Activated CD4-positive, alpha-beta T cell treated with anti-CD3 and anti-CD28 coated beads for 36 hours (primary cell): ENCODE data around the gene LDHAL6B. TPM values are rescaled to one million over a fixed set of nuclear protein-coding genes. Genes with fewer than 3 reads are reported as not detected.

Source experiments
- ATAC-seq: fragments of 200-7000 bp; cut with Tn5 transposase; one replicate; pipeline ENCODE4 v1.10.0; 2021; ENCODE audit warnings: mild to moderate bottlenecking, moderate library complexity
- CTCF ChIA-PET: fragments of 350-600 bp; sonication (Branson Sonifier 250); formaldehyde crosslinking; loops from one replicate; lab custom pipeline; 2021; ENCODE audit warnings: antibody characterized with exemption; lab: Charles Lee
- POLR2A ChIA-PET: fragments of 350-600 bp; sonication (Branson Sonifier 250); formaldehyde crosslinking; loops from one replicate; lab custom pipeline; 2021; ENCODE audit warnings: antibody characterized with exemption, inconsistent platforms; lab: Charles Lee
- DNase-seq: peaks from one replicate; pipeline ENCODE4 v3.0.0-alpha.2; 2020
- H3K27ac Mint-ChIP-seq: one replicate; pipeline ENCODE4 v1.8.0; 2021; ENCODE audit warnings: mixed read lengths
- H3K27me3 Mint-ChIP-seq: one replicate; pipeline ENCODE4 v1.8.0; 2021; ENCODE audit warnings: mixed read lengths
- H3K36me3 Mint-ChIP-seq: one replicate; pipeline ENCODE4 v1.8.0; 2021; ENCODE audit warnings: low read depth, mixed read lengths
- H3K4me1 Mint-ChIP-seq: one replicate; pipeline ENCODE4 v1.8.0; 2021; ENCODE audit warnings: mixed read lengths
- H3K4me3 Mint-ChIP-seq: one replicate; pipeline ENCODE4 v1.8.0; 2021; ENCODE audit warnings: mild to moderate bottlenecking, moderate library complexity, mixed read lengths
- H3K9me3 Mint-ChIP-seq: one replicate; pipeline ENCODE4 v1.8.0; 2021; ENCODE audit warnings: low read depth, mixed read lengths
- intact Hi-C, 2 experiments: fragments of 100-400 bp; cut with DNase I in 1 of 2; cut with micrococcal nuclease in 1 of 2; formaldehyde crosslinking; loops; one replicate each; pipeline versions ENCODE4 v1.14.2 to v1.15.1; 2022 to 2024; cut with DNase I, micrococcal nuclease
- total RNA-seq, 2 experiments: library from RNA; stranded (reverse); gene quantifications; one replicate each; pipeline ENCODE4 v1.2.3, GENCODE V29; 2021

The LDHAL6B gene
- total RNA-seq, 2 experiments from 2014 or later: not detected

GRCh38 chr15:59221511-59222505 lies 15.2 kb downstream of the LDHAL6B start:
- Mint-ChIP-seq H3K27ac (no peak overlapping the region), H3K4me3 (no peak overlapping the region), H3K4me1 (no peaks in the 10 kb centered on the region), H3K27me3 (peaks cover 2% of the 10 kb centered on the region), H3K9me3 (no peaks in the 10 kb centered on the region), H3K36me3 (no peaks in the 10 kb centered on the region)
- ChIA-PET CTCF (interaction anchor here (0.6 kb wide), 1 partner anchor 68 kb away, joined by 3 read pairs; no protein-coding TSS in a partner anchor), POLR2A (no interaction called here)
- ATAC-seq: no peak
- no peak for DNase-seq
- intact Hi-C loops: no loop called here

- Mint-ChIP-seq H3K4me1 (peaks cover 2% of the 10 kb centered on the region), H3K9me3 (no peaks in the 10 kb centered on the region), H3K27me3 (peaks cover 4% of the 10 kb centered on the region), H3K27ac (no peak overlapping the region), H3K4me3 (no peak overlapping the region), H3K36me3 (no peaks in the 10 kb centered on the region)
- DNase-seq (no peak), ATAC-seq (no peak)
- ChIA-PET CTCF (no interaction called here), POLR2A (no interaction called here)
- intact Hi-C loops: no loop called here
Measured at GRCh38 chr15:59222906-59223550, 16.4 kb downstream of the LDHAL6B start.

GRCh38 chr15:59223736-59224135 lies 17.1 kb downstream of the LDHAL6B start:
- intact Hi-C loops: no loop called here
- ATAC-seq (no peak), DNase-seq (no peak)
- H3K9me3 Mint-ChIP-seq: no peaks in the 10 kb centered on the region
- H3K27me3 Mint-ChIP-seq: peaks cover 4% of the 10 kb centered on the region
- no peak overlapping the region for H3K27ac Mint-ChIP-seq
- CTCF ChIA-PET: interaction anchor here (0.7 to 1.2 kb wide), 3 partner anchors 9 to 16 kb away, joined by 3 to 4 read pairs (median 3); no protein-coding TSS in a partner anchor
- H3K4me1 Mint-ChIP-seq: peaks cover 2% of the 10 kb centered on the region
- POLR2A ChIA-PET: no interaction called here
- no peak overlapping the region for H3K4me3 Mint-ChIP-seq
- no peaks in the 10 kb centered on the region for H3K36me3 Mint-ChIP-seq

GRCh38 chr15:59224474-59224873 lies 17.8 kb downstream of the LDHAL6B start:
- Mint-ChIP-seq H3K36me3 (no peaks in the 10 kb centered on the region), H3K4me3 (no peak overlapping the region), H3K4me1 (peaks cover 2% of the 10 kb centered on the region), H3K27me3 (peaks cover 4% of the 10 kb centered on the region), H3K27ac (no peak overlapping the region), H3K9me3 (no peaks in the 10 kb centered on the region)
- no peak for DNase-seq
- CTCF ChIA-PET: interaction anchor here (0.6 to 1.2 kb wide), 4 partner anchors 10 to 255 kb away, joined by 3 to 4 read pairs (median 3); no protein-coding TSS in a partner anchor
- ATAC-seq: no peak
- POLR2A ChIA-PET: no interaction called here
- intact Hi-C loops: no loop called here

GRCh38 chr15:59227021-59227420 lies 20.4 kb downstream of the LDHAL6B start:
- CTCF ChIA-PET: interaction anchor here (0.7 to 0.9 kb wide), 2 partner anchors 18 to 654 kb away, joined by 3 read pairs; no protein-coding TSS in a partner anchor
- H3K4me1 Mint-ChIP-seq: peaks cover 2% of the 10 kb centered on the region
- H3K36me3 Mint-ChIP-seq: no peaks in the 10 kb centered on the region
- H3K4me3 Mint-ChIP-seq: no peak overlapping the region
- peaks cover 4% of the 10 kb centered on the region for H3K27me3 Mint-ChIP-seq
- intact Hi-C loops: no loop called here
- ATAC-seq (no peak), DNase-seq (no peak)
- POLR2A ChIA-PET: interaction anchor here (0.5 kb wide), 1 partner anchor 98 kb away, joined by 3 read pairs; no protein-coding TSS in a partner anchor
- no peaks in the 10 kb centered on the region for H3K9me3 Mint-ChIP-seq
- no peak overlapping the region for H3K27ac Mint-ChIP-seq

GRCh38 chr15:59229015-59229414 lies 22.4 kb downstream of the LDHAL6B start:
- DNase-seq: no peak
- CTCF ChIA-PET: interaction anchor here (1.1 to 1.4 kb wide), 2 partner anchors 41 to 300 kb away, joined by 3 to 4 read pairs; no protein-coding TSS in a partner anchor
- ATAC-seq: no peak
- POLR2A ChIA-PET: no interaction called here
- intact Hi-C loops: no loop called here
- H3K4me1 Mint-ChIP-seq: peaks cover 2% of the 10 kb centered on the region
- H3K36me3 Mint-ChIP-seq: no peaks in the 10 kb centered on the region
- H3K27ac Mint-ChIP-seq: no peak overlapping the region
- H3K9me3 Mint-ChIP-seq: no peaks in the 10 kb centered on the region
- H3K27me3 Mint-ChIP-seq: peaks cover 4% of the 10 kb centered on the region
- no peak overlapping the region for H3K4me3 Mint-ChIP-seq

GRCh38 chr15:59229453-59229852 lies 22.8 kb downstream of the LDHAL6B start:
- ATAC-seq (no peak), DNase-seq (no peak)
- no peak overlapping the region for H3K4me3 Mint-ChIP-seq
- H3K4me1 Mint-ChIP-seq: peaks cover 2% of the 10 kb centered on the region
- CTCF ChIA-PET: interaction anchor here (0.6 to 1.4 kb wide), 3 partner anchors 40 to 334 kb away, joined by 3 to 4 read pairs (median 3); no protein-coding TSS in a partner anchor
- H3K36me3 Mint-ChIP-seq: no peaks in the 10 kb centered on the region
- no peak overlapping the region for H3K27ac Mint-ChIP-seq
- no peaks in the 10 kb centered on the region for H3K9me3 Mint-ChIP-seq
- peaks cover 4% of the 10 kb centered on the region for H3K27me3 Mint-ChIP-seq
- intact Hi-C loops: no loop called here
- POLR2A ChIA-PET: no interaction called here

GRCh38 chr15:59230531-59231055 lies 23.9 kb downstream of the LDHAL6B start:
- no peak overlapping the region for H3K27ac Mint-ChIP-seq
- no peaks in the 10 kb centered on the region for H3K36me3 Mint-ChIP-seq
- no peaks in the 10 kb centered on the region for H3K9me3 Mint-ChIP-seq
- H3K4me1 Mint-ChIP-seq: peaks cover 2% of the 10 kb centered on the region
- no peak for ATAC-seq
- intact Hi-C loops: no loop called here
- POLR2A ChIA-PET: no interaction called here
- H3K27me3 Mint-ChIP-seq: peaks cover 4% of the 10 kb centered on the region
- no peak for DNase-seq
- CTCF ChIA-PET: interaction anchor here (0.7 kb wide), 1 partner anchor 84 kb away, joined by 3 read pairs; no protein-coding TSS in a partner anchor
- no peak overlapping the region for H3K4me3 Mint-ChIP-seq

GRCh38 chr15:59232476-59232875 lies 25.8 kb downstream of the LDHAL6B start:
- no peak for ATAC-seq
- no peaks in the 10 kb centered on the region for H3K9me3 Mint-ChIP-seq

GRCh38 chr15:59236394-59236793 lies 29.8 kb downstream of the LDHAL6B start:
- H3K9me3 Mint-ChIP-seq: no peaks in the 10 kb centered on the region
- CTCF ChIA-PET: no interaction called here
- H3K27ac Mint-ChIP-seq: no peak overlapping the region
- POLR2A ChIA-PET: no interaction called here
- no peaks in the 10 kb centered on the region for H3K4me1 Mint-ChIP-seq
- ATAC-seq: no peak
- H3K4me3 Mint-ChIP-seq: no peak overlapping the region
- no peak for DNase-seq
- intact Hi-C loops: no loop called here
- H3K36me3 Mint-ChIP-seq: no peaks in the 10 kb centered on the region
- no peaks in the 10 kb centered on the region for H3K27me3 Mint-ChIP-seq

More at GRCh38 chr15:59232476-59232875, 25.8 kb downstream of the LDHAL6B start:
- Mint-ChIP-seq H3K27ac (no peak overlapping the region), H3K4me3 (no peak overlapping the region), H3K4me1 (no peaks in the 10 kb centered on the region), H3K27me3 (no peaks in the 10 kb centered on the region), H3K36me3 (no peaks in the 10 kb centered on the region)
- ChIA-PET POLR2A (interaction anchor here (0.6 kb wide), 1 partner anchor 23 kb away, joined by 3 read pairs; no protein-coding TSS in a partner anchor), CTCF (no interaction called here)
- DNase-seq: no peak
- intact Hi-C loops: no loop called here
